Heart left ventricle (tissue), 13 donors: ENCODE measurements around the gene NDOR1.

Source experiments
- CTCF ChIP-seq, 12 donors: fragments of 200-600 bp; sonication (generic) in 4 of 12; IDR thresholded peaks; one replicate each; pipeline versions ENCODE4 v1.5.0 to v1.8.0; 2018 to 2022; ENCODE audit warnings: antibody characterized with exemption in 12 of 12, mild to moderate bottlenecking in 5 of 12
- POLR2A ChIP-seq, 2 donors: fragments of 450-650 bp; IDR thresholded peaks; one replicate each; pipeline ENCODE4 v1.6.1; 2017; ENCODE audit warnings: antibody characterized with exemption in 2 of 2, mild to moderate bottlenecking in 2 of 2, moderate library complexity in 2 of 2
- donor health status: ischemic (EF 13 %, LVEDD 7.1; RV severe dilation, severe dysfunction).
- donor health status: DM: no; HTN: yes; CAD: no.
- donor health status: DM: no; HTN: no; CAD: no.
- donor health status: ischemic (EF 25% LVEDD 6.9; RV normal size, moderate dysfunction).
- donor health status: ischemic (EF 25% LVEDD 5.7; RV mildly dilated, moderate dysfunction).
- donor health status: ischemic (EF 35%, LVEDD 5.7; RV mildly dilated, moderate dysfunction).
- donor health status: nonischemic (EF 11% LVEDD 7.7; RV severe dilation, severe dysfunction).
- donor health status: DM: yes; HTN: yes; CAD: no.
- donor health status: PGD.
- donor health status: ischemic (EF 29% LVEDD 5.4; RV normal size, mild dysfunction).
- donor health status: nonischemic (EF 23%, LVEDD 6.1; RV moderate dilation, normal function).

DNA sequence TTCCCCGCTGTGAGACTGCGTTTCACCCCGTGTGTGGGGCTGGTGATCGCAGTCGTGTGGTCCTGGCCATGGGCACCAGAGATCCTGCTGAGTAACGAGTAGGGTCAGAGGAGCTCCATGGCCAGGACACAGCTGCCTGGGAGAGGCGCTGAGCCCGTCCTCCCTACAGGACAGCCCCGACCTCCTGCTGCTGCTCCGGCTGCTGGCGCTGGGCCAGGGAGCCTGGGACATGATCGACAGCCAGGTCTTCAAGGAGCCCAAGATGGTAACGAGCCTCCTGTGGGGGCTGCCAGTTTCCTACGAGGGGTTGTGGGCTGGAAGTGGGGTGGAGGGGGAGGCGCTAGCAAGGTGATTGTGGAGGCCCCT lies 60.6 kb downstream of the NDOR1 start:
- TF ChIP-seq CTCF (IDR thresholded peaks at IDR 0.05), result no peak
- TF ChIP-seq POLR2A (IDR thresholded peaks at IDR 0.05), result no peak
